HG03354 (cell line): ENCODE measurements around the gene TNFRSF8.
A peak's percentile ranks its signal among the peaks of the same experiment; 100 is the strongest.

ENCODE experiments used
- ATAC-seq: cut with Tn5 transposase; IDR thresholded peaks from one replicate; pipeline ENCODE4 v1.9.1; 2021; ENCODE audit warnings: mild to moderate bottlenecking; ENCODE audit not compliant: unreplicated experiment, poor library complexity, severe bottlenecking

TNFRSF8 gene

DNA sequence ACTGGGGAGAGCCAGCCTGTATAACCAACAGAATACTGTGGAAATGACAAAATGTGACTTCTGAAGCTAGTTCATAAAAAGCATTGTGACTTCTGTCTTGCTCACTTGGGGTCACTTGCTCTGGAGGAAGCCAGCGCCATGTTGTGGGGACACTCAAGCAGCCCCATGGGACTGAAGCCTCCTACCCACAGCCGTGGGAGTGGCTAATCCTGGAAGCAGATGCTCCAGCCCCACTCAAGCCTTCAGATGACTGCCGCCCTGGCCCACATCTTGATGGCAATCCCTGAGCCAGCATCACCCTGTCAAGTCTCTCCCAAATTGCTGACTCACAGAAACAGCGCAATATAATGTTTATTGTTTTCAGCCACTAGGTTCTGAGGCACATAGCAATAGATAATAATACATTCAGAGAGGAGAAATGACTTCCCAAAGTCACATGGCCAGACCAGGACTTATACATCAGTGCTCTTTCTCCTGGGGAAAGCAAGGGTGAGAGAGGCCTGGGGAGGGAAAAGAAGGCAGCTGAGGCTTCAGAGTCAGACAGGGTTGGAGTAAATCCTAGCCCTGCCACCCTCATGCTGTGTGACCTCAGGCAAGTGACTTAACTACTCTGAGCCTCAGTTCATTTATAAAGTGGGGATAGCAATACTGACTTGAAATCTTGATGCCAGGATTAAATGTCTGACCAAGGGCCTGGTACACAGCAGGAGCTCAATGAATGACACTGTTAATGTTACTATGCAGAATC, 5.0 kb upstream of the TNFRSF8 start:
- no peak for ATAC-seq

DNA sequence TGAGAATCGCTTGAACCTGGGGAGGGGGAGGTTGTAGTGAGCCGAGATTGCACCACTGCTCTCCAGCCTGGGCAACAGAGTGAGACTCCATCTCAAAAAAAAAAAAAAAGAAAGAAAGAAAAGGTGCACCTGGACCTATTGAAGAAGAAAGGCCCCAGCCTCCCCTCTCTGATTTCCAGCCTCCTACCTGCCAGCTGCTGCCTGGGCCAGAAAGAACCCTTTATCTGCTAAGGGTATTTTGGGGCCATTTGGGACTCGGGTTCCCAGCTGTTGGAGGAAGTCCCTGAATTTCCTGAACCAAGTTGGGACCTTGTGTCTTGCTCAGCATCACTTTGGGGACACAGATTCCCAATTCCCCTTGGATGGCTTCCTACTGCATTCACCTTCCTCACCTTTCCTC, 3.9 kb upstream of the TNFRSF8 start:
- no peak for ATAC-seq

DNA sequence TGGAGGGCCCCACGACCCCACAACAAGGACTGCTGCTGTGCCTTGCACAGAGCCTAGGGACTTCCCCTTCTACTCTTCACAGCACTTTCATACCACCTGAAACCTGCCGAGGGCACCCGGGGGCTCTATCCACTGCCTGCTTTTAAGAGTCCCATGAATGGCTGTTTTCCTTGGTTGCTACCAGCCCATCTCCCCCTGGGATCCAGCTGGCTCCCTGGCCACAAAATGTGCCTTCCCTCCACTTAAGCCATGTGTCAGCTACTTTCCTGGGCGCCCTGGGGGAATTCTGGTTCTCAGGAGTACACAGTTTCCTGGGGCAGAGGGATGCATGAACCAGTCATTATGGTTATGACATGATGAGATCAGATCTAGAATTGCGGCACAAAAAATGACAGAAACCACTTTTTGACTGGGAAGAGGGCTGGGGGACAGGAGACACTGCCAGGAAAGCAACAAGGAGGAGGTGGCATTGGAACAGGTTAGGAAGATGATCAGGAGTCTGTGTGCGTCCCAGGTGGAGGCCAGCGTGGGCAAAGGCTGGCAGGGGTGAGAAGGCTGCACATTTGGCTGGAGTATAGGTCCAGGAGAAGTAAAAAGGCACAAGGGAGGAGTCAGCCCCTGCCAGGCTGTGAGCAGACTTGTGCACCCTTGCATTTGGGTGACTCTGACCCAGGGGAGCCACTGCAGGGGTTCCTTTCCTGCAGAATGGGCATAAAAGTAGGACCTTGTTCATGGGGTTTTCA, 3.2 kb upstream of the TNFRSF8 start:
- ATAC-seq = peak; percentile 31

DNA sequence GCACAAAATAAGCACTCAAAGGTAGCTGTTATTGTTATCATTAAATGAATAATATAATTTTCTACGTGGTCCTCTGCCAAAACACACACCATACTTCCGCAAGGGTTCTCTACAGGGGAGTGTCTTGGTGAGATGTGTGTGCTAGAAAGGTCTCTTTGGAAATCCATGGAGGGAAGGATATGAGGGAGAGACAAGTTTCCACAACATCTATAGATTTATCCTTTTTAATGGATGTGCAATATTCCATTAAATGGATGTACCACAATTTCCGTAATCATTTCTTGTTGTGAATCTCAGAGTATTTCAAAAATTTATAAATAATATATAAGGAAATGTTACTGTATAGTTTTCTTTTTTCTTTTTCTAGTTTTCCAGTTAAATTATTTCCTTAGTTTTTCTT, 2.6 kb upstream of the TNFRSF8 start:
- no peak for ATAC-seq

DNA sequence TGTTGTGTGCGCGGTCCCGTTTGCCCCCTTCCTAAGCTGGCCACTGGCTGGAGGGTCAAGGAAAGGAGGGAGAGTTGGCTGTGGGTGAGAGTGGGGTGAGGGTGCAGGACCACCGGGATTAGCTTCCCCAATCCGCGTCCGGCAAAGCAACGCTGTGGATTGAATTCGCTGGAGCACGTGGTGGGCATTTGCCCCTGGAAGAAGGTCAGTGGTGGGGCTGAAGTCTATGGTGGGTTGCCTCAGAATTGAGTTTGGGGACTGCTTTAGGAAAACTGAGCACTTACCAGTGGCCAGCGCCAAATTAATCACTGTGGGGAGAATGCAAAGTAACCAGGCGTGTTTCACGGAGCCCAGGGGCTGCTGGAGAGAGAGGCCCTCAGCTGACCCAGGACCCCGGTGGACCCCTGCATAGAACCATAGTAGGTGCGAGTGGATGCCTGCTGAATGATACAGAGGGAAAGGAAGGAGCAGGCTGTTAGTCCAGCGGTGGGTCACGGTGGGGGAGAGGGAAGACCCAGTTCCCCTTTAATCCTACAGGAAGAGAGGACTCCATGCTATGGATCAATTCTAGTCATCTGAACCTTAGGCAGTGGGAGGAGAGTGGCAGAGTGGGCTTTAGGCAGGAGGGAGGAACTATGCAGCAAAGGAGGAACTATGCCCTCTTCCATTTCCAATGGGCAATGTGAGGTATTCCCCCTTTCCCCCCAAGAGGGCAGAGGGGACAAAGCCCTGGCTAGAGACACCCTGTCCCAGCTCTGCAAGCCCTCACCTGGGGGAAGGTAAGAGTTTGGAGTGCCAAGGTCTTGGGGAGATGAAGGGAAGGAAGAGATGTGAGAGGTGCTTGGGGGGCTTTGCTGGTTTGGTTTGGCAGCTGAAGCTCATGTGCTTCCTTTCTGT, 1.2 kb downstream of the TNFRSF8 start:
- ATAC-seq = no peak

DNA sequence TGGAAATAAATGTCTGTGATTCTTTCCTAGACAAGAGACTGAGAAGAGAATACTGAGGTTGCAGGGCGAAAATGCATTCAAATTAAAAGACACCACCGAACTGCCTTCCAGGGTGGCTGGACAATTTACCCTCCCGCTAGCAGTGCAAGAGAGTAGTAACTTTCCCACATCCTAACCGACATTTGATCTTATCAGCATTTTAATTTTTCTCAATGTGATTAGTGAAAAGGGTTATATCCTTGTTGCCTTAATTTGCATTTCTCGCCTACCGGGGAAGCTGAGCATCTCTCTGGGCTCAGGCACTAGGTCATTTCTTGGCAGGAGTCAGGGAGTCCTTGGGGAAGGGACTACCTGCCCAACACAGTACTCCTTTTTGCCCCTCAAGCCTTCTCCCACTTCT, 2.8 kb downstream of the TNFRSF8 start:
- ATAC-seq = no peak

DNA sequence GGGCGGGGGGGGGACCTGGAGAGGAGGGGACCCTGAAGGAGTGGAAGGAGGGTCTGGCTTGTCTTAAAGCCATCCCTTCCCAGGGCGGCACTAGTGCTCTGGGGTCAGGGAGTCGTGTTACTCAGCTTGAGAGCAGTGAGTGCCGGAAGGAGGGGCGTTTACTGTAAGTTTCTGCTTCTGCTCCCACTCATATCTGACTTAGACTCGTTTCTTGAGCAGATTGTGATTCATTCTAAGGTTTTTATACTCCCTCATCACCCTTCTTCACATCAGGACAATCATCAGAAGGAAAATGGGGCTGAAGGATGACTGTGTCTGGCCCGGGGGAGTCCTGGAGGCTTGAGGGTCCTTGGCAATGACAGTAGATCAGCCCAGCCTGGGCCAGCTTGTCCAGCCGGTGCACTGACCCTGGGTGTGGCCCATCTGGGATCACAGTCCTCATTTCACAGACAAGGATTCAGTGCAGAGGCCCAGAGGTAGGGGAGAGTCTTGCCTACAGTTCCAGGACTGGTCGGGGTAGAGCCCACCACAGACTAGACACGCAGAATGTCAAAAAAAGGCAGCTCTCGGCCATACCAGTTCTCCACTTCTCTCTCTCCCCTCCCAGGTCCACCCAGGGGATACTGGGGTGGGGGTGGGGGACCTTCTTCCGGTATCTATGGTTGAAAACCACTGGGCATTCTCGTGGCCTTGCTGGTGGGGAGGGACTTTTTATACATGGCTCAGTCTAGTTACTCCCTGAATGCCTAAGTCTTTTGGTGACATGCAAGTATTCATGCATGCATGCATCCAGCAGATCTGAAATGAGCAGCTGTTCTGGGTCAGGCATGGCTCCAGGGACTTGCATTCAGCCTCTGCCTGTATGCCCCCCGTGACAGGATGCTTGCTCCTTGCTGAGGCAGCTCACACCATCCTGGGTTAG, 5.1 kb downstream of the TNFRSF8 start:
- peak; percentile 38 for ATAC-seq

DNA sequence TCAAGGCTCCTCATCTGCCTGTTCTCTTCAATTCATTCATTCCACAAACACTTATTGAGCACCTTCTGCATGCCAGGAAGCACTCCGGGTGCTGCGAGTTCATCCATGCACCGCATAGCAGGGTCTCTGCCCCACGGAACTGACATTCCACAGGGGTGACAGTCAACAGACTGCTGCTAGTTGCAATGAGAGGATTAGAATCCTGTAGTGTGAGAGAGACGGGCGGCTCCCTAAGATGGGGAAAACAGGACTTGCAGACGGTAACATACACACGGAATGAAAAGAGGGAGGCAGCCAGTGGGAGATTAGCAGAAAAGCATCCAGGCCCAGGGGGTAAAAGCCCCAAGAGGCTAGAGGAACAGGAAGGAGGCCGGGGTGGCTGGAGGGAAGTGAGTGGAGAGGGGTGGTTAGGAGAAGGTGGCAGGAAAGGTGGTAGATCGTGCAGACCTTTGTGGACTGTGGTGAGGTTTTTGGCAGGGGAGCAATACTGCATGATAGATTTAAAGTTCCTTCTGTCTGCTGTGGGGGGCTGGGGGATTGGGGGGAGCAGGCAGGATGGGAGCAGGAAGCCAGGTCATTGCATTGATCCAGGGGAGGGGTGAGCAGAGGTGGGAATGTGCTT, 6.6 kb downstream of the TNFRSF8 start:
- ATAC-seq = no peak

DNA sequence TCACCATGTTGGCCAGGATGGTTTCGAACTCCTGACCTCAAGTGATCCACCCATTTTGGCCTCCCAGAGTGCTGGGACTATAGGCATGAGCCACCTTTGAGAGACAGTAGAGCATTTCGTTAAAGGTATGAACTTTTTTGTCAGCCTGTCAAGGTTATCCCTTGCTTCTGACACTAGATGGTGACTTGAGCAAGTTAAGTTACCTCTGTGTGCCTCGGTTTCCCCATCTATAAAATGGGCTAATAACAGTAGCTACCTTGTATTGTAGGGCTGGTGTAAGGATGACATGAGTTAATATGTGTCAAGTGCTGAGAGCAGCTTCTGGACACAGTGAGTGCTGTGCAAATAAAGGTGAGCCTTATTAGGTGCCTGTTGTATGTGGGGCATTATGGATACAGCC, 8.8 kb downstream of the TNFRSF8 start:
- ATAC-seq = no peak

DNA sequence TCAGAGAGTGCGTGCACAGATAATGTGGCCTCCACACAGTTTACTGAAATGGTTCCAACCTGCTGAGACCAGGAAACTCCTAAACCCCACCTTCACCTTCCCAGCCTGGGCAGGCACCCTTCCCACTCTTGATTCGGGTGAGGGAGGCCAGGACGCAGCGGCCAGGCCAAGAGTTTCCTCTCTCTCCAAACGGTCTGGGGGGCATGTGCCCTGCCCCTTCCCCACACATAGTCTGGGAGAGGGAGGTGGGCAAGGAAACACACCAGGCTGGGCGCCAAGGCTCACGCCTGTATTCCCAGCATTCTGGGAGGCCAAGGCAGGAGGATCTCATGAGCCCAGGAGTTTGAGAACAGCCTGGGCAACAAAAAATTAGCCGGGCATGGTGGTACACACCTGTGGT, 9.6 kb downstream of the TNFRSF8 start:
- ATAC-seq = no peak

DNA sequence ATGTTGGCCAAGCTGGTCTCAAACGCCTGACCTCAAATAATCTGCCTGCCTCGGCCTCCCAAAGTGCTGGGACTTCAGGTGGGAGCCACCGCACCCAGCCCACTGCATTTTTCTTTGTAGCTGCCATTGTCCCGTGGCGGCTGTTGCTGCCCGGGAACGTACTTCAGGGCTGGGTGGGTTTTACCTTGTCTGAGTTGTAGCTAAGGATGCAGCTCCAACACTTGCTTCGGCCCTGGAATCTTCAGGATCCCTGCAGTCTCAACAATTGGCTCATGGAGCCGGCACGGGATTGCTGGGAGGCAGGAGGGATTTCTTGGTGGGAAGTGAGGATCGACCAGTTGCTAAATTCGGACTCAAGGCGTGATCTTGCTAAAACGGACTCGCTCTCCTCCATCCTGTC, 10.7 kb downstream of the TNFRSF8 start:
- no peak for ATAC-seq

DNA sequence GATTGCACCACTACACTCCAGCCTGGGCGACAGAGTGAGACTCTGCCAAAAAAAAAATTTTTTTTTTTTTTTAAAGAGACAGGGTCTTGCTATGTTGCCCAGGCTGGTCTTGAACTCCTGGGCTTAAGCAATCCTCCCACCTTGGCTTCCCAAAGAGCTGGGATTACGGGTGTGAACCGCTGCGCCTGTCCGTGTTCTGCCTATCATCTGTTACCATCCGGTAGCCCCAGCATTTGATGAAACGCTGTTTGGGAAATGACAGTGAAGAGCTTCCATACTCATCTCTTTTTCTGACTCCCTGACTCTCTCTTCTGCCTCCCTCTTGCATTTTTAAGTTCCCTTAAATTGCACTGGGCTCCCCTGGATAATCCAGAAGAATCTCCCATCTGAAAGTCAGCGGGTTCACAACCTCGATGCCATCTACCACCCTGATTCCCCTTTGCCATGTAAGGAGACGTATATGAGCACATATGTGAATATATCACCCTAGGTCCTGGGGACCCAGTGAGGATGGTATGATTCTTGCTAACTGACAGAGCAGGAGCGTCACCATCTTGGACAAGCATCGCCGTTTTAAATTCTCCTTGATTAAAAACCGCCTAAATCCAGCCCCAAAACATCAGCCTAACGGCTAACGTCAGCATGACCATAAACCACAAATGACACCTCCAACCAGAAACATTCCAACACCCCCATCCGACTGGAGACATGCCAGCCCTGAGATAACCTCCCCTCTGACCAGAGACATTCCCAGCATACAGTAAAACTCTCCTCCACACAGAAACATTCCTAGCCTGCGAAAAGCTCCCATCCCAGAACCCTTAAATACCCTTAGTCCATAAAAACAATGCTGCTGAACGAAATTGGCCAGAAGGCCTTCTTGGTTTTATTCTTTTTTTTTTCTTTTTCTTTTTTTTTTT, 12.4 kb downstream of the TNFRSF8 start:
- ATAC-seq = no peak

DNA sequence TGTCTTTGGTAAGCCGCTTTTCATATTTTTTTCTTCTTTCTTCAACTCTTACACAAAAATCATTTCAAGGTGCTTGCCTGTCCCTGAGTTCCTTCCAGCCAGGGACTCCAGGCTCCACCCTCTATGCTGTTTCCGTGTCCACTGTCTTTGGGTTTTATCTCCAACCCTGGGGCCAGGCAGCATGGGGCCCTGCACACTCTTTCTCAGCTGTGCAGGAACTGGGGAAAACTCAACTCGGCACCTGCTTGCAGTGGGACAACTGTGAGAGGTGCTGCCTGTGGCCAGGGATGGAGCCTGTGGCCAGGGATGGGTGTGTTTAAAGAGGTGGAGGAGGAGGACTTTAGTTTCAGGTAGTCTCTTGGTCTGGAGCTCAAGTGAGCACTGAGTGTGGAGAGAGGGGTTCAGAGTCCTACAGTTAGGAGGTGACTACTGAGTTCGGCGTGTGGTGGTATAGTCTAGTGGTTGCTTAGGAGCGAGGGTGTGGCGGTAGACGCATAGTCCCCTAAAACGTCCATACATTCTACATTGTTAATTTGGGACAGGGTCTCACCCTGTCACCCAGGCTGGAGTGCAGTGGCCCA, 13.4 kb downstream of the TNFRSF8 start:
- ATAC-seq = no peak

DNA sequence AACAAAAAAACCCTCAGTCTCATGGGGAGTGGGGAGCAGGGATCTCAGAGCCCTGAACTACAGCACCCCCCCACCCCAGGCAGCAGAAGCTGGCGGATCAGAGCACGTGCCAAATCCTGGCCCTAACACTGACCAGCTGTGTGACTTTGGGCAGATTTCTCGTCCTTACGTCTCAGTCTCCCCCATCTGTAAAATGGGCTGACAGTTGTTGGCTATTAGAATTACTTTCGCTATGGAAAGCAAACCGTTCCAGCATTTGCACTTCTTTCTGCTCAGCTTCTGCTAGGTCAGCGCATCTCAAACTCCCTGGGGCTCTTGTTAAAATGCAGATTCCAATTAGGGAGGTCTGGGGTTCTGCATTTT, 15.5 kb downstream of the TNFRSF8 start:
- peak; percentile 18 for ATAC-seq

DNA sequence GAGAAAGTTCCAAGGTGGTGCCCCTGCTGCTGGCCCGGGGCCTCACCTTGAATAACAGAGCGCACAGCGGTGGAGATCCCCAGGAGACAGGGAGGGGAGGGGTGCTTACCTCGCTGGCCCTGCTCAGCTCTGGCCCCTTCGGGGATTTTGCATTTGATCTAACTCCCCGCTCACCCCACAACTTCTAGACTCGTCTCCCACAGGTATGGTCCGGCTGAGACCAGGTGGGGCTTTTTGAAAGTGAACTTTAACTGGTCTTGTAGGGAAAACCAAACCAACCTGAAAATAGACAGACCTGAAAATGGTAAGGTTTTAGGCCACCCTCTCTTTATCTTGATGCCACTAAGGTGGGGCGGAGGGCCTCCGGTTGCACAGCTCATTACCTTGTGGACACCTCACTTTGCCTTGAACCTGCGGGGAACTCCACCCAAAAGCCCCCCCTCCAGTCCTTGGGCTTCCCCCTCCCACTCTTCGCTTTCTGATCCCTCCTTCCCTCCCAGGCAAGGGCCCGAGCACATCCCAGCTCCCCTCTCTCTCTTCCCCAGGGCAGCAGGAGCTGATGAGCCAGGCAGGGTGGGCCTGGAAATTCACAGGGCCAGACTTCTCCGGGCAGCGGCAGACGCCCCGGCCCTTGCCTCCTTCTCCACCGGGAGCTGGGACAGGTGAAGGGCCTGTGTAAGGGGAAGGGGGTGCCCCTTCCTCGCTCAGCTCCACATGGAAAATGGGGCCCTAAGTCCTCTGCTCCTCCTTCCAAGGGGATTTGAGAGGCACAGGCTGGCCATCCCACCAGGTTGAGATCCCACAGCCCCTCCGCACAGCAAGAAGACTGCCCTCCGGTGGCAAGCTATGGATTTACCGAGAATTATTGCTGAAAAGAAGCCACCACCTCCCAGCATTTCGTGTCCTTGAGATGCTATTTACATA, 16.1 kb downstream of the TNFRSF8 start:
- ATAC-seq = peak; percentile 60

DNA sequence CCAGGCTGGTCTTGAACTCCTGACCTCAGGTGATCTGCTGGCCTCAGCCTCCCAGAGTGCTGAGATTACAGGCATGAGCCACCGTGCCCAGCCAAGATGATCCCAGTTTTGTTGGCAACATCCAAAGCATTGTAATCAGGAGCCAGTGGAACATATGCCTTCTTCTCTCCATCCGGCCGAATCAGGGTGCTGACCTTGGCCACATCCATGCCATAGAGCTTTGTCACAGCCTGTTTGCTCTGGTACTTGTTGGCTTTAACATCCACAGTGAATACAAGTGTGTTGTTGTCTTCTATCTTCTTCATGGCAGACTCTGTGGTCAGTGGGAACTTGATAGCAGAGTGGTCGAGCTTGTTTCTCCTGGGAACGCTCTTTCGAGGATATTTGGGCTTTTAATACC, 17.1 kb downstream of the TNFRSF8 start:
- no peak for ATAC-seq
